Measurements from ENCODE around the gene LTA.

LTA gene

GRCh38 chr6:31529329-31530150, 42.5 kb upstream of the LTA start:
- TF ChIP-seq MYC (IDR thresholded peaks at IDR 0.05; ENCODE audit: low read depth, low read length) = no peak
- no peak for TF ChIP-seq CTCF (IDR thresholded peaks at IDR 0.05; ENCODE audit: low read depth, low read length)
- TF ChIP-seq POLR2A (IDR thresholded peaks at IDR 0.05; ENCODE audit: extremely low read depth, insufficient read length) = no peak
- TF ChIP-seq MAX (IDR thresholded peaks at IDR 0.05; ENCODE audit: low read depth, low read length) = no peak
- peak; percentile 21 for DNase-seq (ENCODE audit: low read depth)
- H3K4me3 ChIP-seq (ENCODE audit: low read depth, low read length) = no peak overlapping the region

- TF ChIP-seq MAX (IDR thresholded peaks at IDR 0.05; ENCODE audit: low read depth, low read length) (no peak), POLR2A (IDR thresholded peaks at IDR 0.05; ENCODE audit: extremely low read depth, insufficient read length) (no peak), MYC (IDR thresholded peaks at IDR 0.05; ENCODE audit: low read depth, low read length) (no peak), CTCF (IDR thresholded peaks at IDR 0.05; ENCODE audit: low read depth, low read length) (no peak)
- no peak for DNase-seq (ENCODE audit: low read depth)
- no peak overlapping the region for H3K4me3 ChIP-seq (ENCODE audit: low read depth, low read length)
Measured at GRCh38 chr6:31530659-31531058, 41.4 kb upstream of the LTA start.

- H3K4me3 ChIP-seq (ENCODE audit: low read depth, low read length) = no peak overlapping the region
- no peak for DNase-seq (ENCODE audit: low read depth)
Measured at GRCh38 chr6:31531162-31531561, 40.9 kb upstream of the LTA start.

GRCh38 chr6:31531771-31532643, 40.1 kb upstream of the LTA start:
- no peak overlapping the region for H3K4me3 ChIP-seq (ENCODE audit: low read depth, low read length)
- TF ChIP-seq CTCF (IDR thresholded peaks at IDR 0.05; ENCODE audit: low read depth, low read length) (no peak), MAX (IDR thresholded peaks at IDR 0.05; ENCODE audit: low read depth, low read length) (no peak), MYC (IDR thresholded peaks at IDR 0.05; ENCODE audit: low read depth, low read length) (no peak), POLR2A (IDR thresholded peaks at IDR 0.05; ENCODE audit: extremely low read depth, insufficient read length) (no peak)
- no peak for DNase-seq (ENCODE audit: low read depth)

More at GRCh38 chr6:31531162-31531561, 40.9 kb upstream of the LTA start:
- TF ChIP-seq POLR2A (IDR thresholded peaks at IDR 0.05; ENCODE audit: extremely low read depth, insufficient read length) (no peak), MYC (IDR thresholded peaks at IDR 0.05; ENCODE audit: low read depth, low read length) (no peak), CTCF (IDR thresholded peaks at IDR 0.05; ENCODE audit: low read depth, low read length) (no peak), MAX (IDR thresholded peaks at IDR 0.05; ENCODE audit: low read depth, low read length) (no peak)

GRCh38 chr6:31532644-31533454, 39.2 kb upstream of the LTA start:
- no peak for DNase-seq (ENCODE audit: low read depth)
- TF ChIP-seq POLR2A (IDR thresholded peaks at IDR 0.05; ENCODE audit: extremely low read depth, insufficient read length) (no peak), MAX (IDR thresholded peaks at IDR 0.05; ENCODE audit: low read depth, low read length) (no peak), CTCF (IDR thresholded peaks at IDR 0.05; ENCODE audit: low read depth, low read length) (no peak), MYC (IDR thresholded peaks at IDR 0.05; ENCODE audit: low read depth, low read length) (no peak)
- H3K4me3 ChIP-seq (ENCODE audit: low read depth, low read length) = no peak overlapping the region

All from NB4 (cell line).